C1 segment of cervical spinal cord (tissue), 14 donors: Measurements from ENCODE around the gene GGTA1.
A peak's percentile ranks its signal among the peaks of the same experiment; 100 is the strongest.

ENCODE experiments used
- DNase-seq, 14 donors: peaks; one replicate each; lab custom pipeline; 2025; lab: John Stamatoyannopoulos, UW

The GGTA1 gene

GRCh38 chr9:121500165-121500478 lies 478 bp upstream of the GGTA1 start:
- DNase-seq: no peak

- DNase-seq: peak in 1 of 14 donors; percentile 44
Measured at GRCh38 chr9:121499177-121499426, 542 bp downstream of the GGTA1 start.

GRCh38 chr9:121498487-121499176 lies 1.0 kb downstream of the GGTA1 start:
- peak in 1 of 14 donors; percentile 44 for DNase-seq

- DNase-seq: peak in 3 of 14 donors; percentile 15 to 39 (median 30)
Measured at GRCh38 chr9:121498150-121498486, 1.5 kb downstream of the GGTA1 start.

GRCh38 chr9:121495976-121496375 lies 3.7 kb downstream of the GGTA1 start:
- no peak for DNase-seq

- no peak for DNase-seq
Measured at GRCh38 chr9:121494192-121494591, 5.5 kb downstream of the GGTA1 start.

GRCh38 chr9:121491111-121491510 lies 8.5 kb downstream of the GGTA1 start:
- DNase-seq: no peak

- DNase-seq: no peak
Measured at GRCh38 chr9:121489344-121489743, 10.3 kb downstream of the GGTA1 start.

GRCh38 chr9:121486043-121486442 lies 13.6 kb downstream of the GGTA1 start:
- no peak for DNase-seq

- DNase-seq: peak in 2 of 14 donors; percentile 33 to 39
Measured at GRCh38 chr9:121485623-121486022, 14.0 kb downstream of the GGTA1 start.

- peak in 1 of 14 donors; percentile 21 for DNase-seq
Measured at GRCh38 chr9:121484651-121485446, 14.8 kb downstream of the GGTA1 start.

GRCh38 chr9:121483473-121484031 lies 16.1 kb downstream of the GGTA1 start:
- DNase-seq: no peak

- DNase-seq: no peak
Measured at GRCh38 chr9:121483049-121483448, 16.6 kb downstream of the GGTA1 start.

GRCh38 chr9:121478816-121479676 lies 20.6 kb downstream of the GGTA1 start:
- no peak for DNase-seq

- DNase-seq: no peak
Measured at GRCh38 chr9:121476156-121476555, 23.5 kb downstream of the GGTA1 start.

- DNase-seq: no peak
Measured at GRCh38 chr9:121474231-121474947, 25.3 kb downstream of the GGTA1 start.

GRCh38 chr9:121473229-121473628 lies 26.4 kb downstream of the GGTA1 start:
- DNase-seq: no peak

- DNase-seq: no peak
Measured at GRCh38 chr9:121472446-121472845, 27.2 kb downstream of the GGTA1 start.

GRCh38 chr9:121466142-121466541 lies 33.5 kb downstream of the GGTA1 start:
- no peak for DNase-seq

GRCh38 chr9:121464968-121465367 lies 34.7 kb downstream of the GGTA1 start:
- no peak for DNase-seq

- DNase-seq: peak in 4 of 14 donors; percentile 13 to 28 (median 16)
Measured at GRCh38 chr9:121463026-121463807, 36.4 kb downstream of the GGTA1 start.
